ENCODE results near the gene FBLN2. TPM values are rescaled to one million over a fixed set of nuclear protein-coding genes. Genes with fewer than 3 reads are reported as not detected.

FBLN2 gene
- total RNA-seq, 2 experiments from 2014 or later = not detected

- Mint-ChIP-seq H3K4me1 (peaks cover 12% of the 10 kb centered on the region), H3K9me3 (no peaks in the 10 kb centered on the region), H3K4me3 (no peak overlapping the region), H3K36me3 (ENCODE audit: low read depth) (no peaks in the 10 kb centered on the region), H3K27ac (no peak overlapping the region), H3K27me3 (peaks cover 40% of the 10 kb centered on the region)
- POLR2A ChIA-PET = interaction anchor here (0.6 kb wide), 1 partner anchor 542 kb away, joined by 4 read pairs; no protein-coding TSS in a partner anchor
- no peak for DNase-seq
- CTCF ChIA-PET = no interaction called here
These were observed 1.4 kb downstream of the FBLN2 start for GRCh38 chr3:13550423-13550690.

- no peak for DNase-seq
- peaks cover 10% of the 10 kb centered on the region for H3K4me1 Mint-ChIP-seq
- H3K27me3 Mint-ChIP-seq = peaks cover 38% of the 10 kb centered on the region
- no peak overlapping the region for H3K4me3 Mint-ChIP-seq
- ChIA-PET CTCF (no interaction called here), POLR2A (interaction anchor here (0.6 kb wide), 1 partner anchor 542 kb away, joined by 4 read pairs; no protein-coding TSS in a partner anchor)
- H3K36me3 Mint-ChIP-seq (ENCODE audit: low read depth) = no peaks in the 10 kb centered on the region
- no peak overlapping the region for H3K27ac Mint-ChIP-seq
- no peaks in the 10 kb centered on the region for H3K9me3 Mint-ChIP-seq
These were observed 2.0 kb downstream of the FBLN2 start for GRCh38 chr3:13550791-13551360.

- POLR2A ChIA-PET = no interaction called here
- CTCF ChIA-PET = no interaction called here
- H3K4me1 Mint-ChIP-seq = peaks cover 10% of the 10 kb centered on the region
These were observed 4.1 kb downstream of the FBLN2 start for GRCh38 chr3:13552857-13553652.

GRCh38 chr3:13553686-13554085 lies 4.8 kb downstream of the FBLN2 start:
- DNase-seq = no peak
- Mint-ChIP-seq H3K27me3 (peaks cover 27% of the 10 kb centered on the region), H3K4me3 (no peak overlapping the region), H3K4me1 (peaks cover 5% of the 10 kb centered on the region), H3K9me3 (no peaks in the 10 kb centered on the region), H3K36me3 (ENCODE audit: low read depth) (no peaks in the 10 kb centered on the region), H3K27ac (no peak overlapping the region)
- ChIA-PET POLR2A (no interaction called here), CTCF (interaction anchor here (1.0 kb wide), 1 partner anchor 94 kb away, joined by 3 read pairs; no protein-coding TSS in a partner anchor)

More at GRCh38 chr3:13552857-13553652, 4.1 kb downstream of the FBLN2 start:
- Mint-ChIP-seq H3K4me3 (no peak overlapping the region), H3K36me3 (ENCODE audit: low read depth) (no peaks in the 10 kb centered on the region), H3K9me3 (no peaks in the 10 kb centered on the region), H3K27me3 (peaks cover 29% of the 10 kb centered on the region), H3K27ac (no peak overlapping the region)
- no peak for DNase-seq

GRCh38 chr3:13555753-13556152 lies 6.8 kb downstream of the FBLN2 start:
- no peak for DNase-seq
- no peaks in the 10 kb centered on the region for H3K36me3 Mint-ChIP-seq (ENCODE audit: low read depth)
- POLR2A ChIA-PET = no interaction called here
- H3K27me3 Mint-ChIP-seq = peaks cover 32% of the 10 kb centered on the region
- H3K27ac Mint-ChIP-seq = no peak overlapping the region
- no peaks in the 10 kb centered on the region for H3K9me3 Mint-ChIP-seq
- no peak overlapping the region for H3K4me3 Mint-ChIP-seq
- H3K4me1 Mint-ChIP-seq = no peaks in the 10 kb centered on the region
- CTCF ChIA-PET = no interaction called here

- CTCF ChIA-PET = no interaction called here
- Mint-ChIP-seq H3K27ac (no peak overlapping the region), H3K27me3 (peaks cover 30% of the 10 kb centered on the region), H3K4me3 (no peak overlapping the region), H3K4me1 (no peaks in the 10 kb centered on the region), H3K9me3 (no peaks in the 10 kb centered on the region), H3K36me3 (ENCODE audit: low read depth) (no peaks in the 10 kb centered on the region)
- DNase-seq = no peak
- POLR2A ChIA-PET = no interaction called here
These were observed 7.3 kb downstream of the FBLN2 start for GRCh38 chr3:13556207-13556606.

GRCh38 chr3:13556917-13557316 lies 8.0 kb downstream of the FBLN2 start:
- no peak for DNase-seq
- no peaks in the 10 kb centered on the region for H3K36me3 Mint-ChIP-seq (ENCODE audit: low read depth)
- ChIA-PET POLR2A (no interaction called here), CTCF (interaction anchor here (0.6 kb wide), 1 partner anchor 18 kb away, joined by 4 read pairs; no protein-coding TSS in a partner anchor)
- no peak overlapping the region for H3K27ac Mint-ChIP-seq
- no peaks in the 10 kb centered on the region for H3K4me1 Mint-ChIP-seq
- peaks cover 32% of the 10 kb centered on the region for H3K27me3 Mint-ChIP-seq
- no peak overlapping the region for H3K4me3 Mint-ChIP-seq
- no peaks in the 10 kb centered on the region for H3K9me3 Mint-ChIP-seq

- Mint-ChIP-seq H3K27ac (no peak overlapping the region), H3K9me3 (no peaks in the 10 kb centered on the region), H3K36me3 (ENCODE audit: low read depth) (no peaks in the 10 kb centered on the region), H3K4me1 (no peaks in the 10 kb centered on the region), H3K27me3 (peaks cover 32% of the 10 kb centered on the region), H3K4me3 (no peak overlapping the region)
- ChIA-PET CTCF (interaction anchor here (0.6 kb wide), 1 partner anchor 18 kb away, joined by 4 read pairs; no protein-coding TSS in a partner anchor), POLR2A (no interaction called here)
- DNase-seq = no peak
These were observed 8.5 kb downstream of the FBLN2 start for GRCh38 chr3:13557417-13557816.

- no peaks in the 10 kb centered on the region for H3K4me1 Mint-ChIP-seq
- no peak overlapping the region for H3K27ac Mint-ChIP-seq
- H3K27me3 Mint-ChIP-seq = peaks cover 32% of the 10 kb centered on the region
- no peak for DNase-seq
- no peak overlapping the region for H3K4me3 Mint-ChIP-seq
- ChIA-PET CTCF (no interaction called here), POLR2A (no interaction called here)
- H3K36me3 Mint-ChIP-seq (ENCODE audit: low read depth) = no peaks in the 10 kb centered on the region
- no peaks in the 10 kb centered on the region for H3K9me3 Mint-ChIP-seq
These were observed 9.0 kb downstream of the FBLN2 start for GRCh38 chr3:13557926-13558325.

GRCh38 chr3:13558651-13559050 lies 9.7 kb downstream of the FBLN2 start:
- Mint-ChIP-seq H3K4me3 (no peak overlapping the region), H3K36me3 (ENCODE audit: low read depth) (no peaks in the 10 kb centered on the region), H3K27ac (no peak overlapping the region), H3K27me3 (peaks cover 32% of the 10 kb centered on the region), H3K4me1 (no peaks in the 10 kb centered on the region), H3K9me3 (no peaks in the 10 kb centered on the region)
- no peak for DNase-seq
- ChIA-PET CTCF (no interaction called here), POLR2A (no interaction called here)

GRCh38 chr3:13559764-13560525 lies 11.0 kb downstream of the FBLN2 start:
- no peak overlapping the region for H3K4me3 Mint-ChIP-seq
- CTCF ChIA-PET = interaction anchor here (1.0 to 1.1 kb wide), 2 partner anchors 11 to 13 kb away, joined by 3 read pairs; no protein-coding TSS in a partner anchor
- H3K36me3 Mint-ChIP-seq (ENCODE audit: low read depth) = no peaks in the 10 kb centered on the region
- no peak overlapping the region for H3K27ac Mint-ChIP-seq
- no peak for DNase-seq
- POLR2A ChIA-PET = no interaction called here
- H3K4me1 Mint-ChIP-seq = peaks cover under 1% of the 10 kb centered on the region
- H3K27me3 Mint-ChIP-seq = peaks cover 26% of the 10 kb centered on the region
- H3K9me3 Mint-ChIP-seq = no peaks in the 10 kb centered on the region

GRCh38 chr3:13561376-13561775 lies 12.5 kb downstream of the FBLN2 start:
- Mint-ChIP-seq H3K36me3 (ENCODE audit: low read depth) (no peaks in the 10 kb centered on the region), H3K4me3 (no peak overlapping the region), H3K9me3 (no peaks in the 10 kb centered on the region), H3K27me3 (peaks cover 24% of the 10 kb centered on the region), H3K27ac (no peak overlapping the region), H3K4me1 (peaks cover 2% of the 10 kb centered on the region)
- POLR2A ChIA-PET = no interaction called here
- DNase-seq = no peak
- CTCF ChIA-PET = no interaction called here

- no peaks in the 10 kb centered on the region for H3K9me3 Mint-ChIP-seq
- ChIA-PET CTCF (interaction anchor here (1.0 kb wide), 1 partner anchor 22 kb away, joined by 3 read pairs; no protein-coding TSS in a partner anchor), POLR2A (no interaction called here)
- H3K27me3 Mint-ChIP-seq = peaks cover 24% of the 10 kb centered on the region
- H3K4me3 Mint-ChIP-seq = no peak overlapping the region
- DNase-seq = no peak
- H3K36me3 Mint-ChIP-seq (ENCODE audit: low read depth) = no peaks in the 10 kb centered on the region
- peaks cover 2% of the 10 kb centered on the region for H3K4me1 Mint-ChIP-seq
- no peak overlapping the region for H3K27ac Mint-ChIP-seq
These were observed 13.0 kb downstream of the FBLN2 start for GRCh38 chr3:13561967-13562366.

Measured in activated CD4-positive, alpha-beta T cell treated with anti-CD3 and anti-CD28 coated beads, Interleukin-2, amount 10 ng/mL, durations not matched to agents 7 days and 5 days (primary cell).